GM23338 (cell line): Measurements from ENCODE around the gene KIF2A. TPM values are rescaled to one million over a fixed set of nuclear protein-coding genes. Genes with fewer than 3 reads are reported as not detected.

Source experiments
- ATAC-seq: fragments of 200-7000 bp; cut with Tn5 transposase; 3 replicates; pipeline ENCODE4 v1.9.1; 2020
- DNase-seq: peaks from one replicate; pipeline ENCODE4 v3.0.0-alpha.2; 2015; ENCODE audit warnings: low spot score
- H2AFZ ChIP-seq: fragments of 200-600 bp; sonication (generic); 2 replicates; pipeline ENCODE4 v1.8.0; 2016; ENCODE audit warnings: antibody characterized with exemption, mild to moderate bottlenecking, moderate library complexity
- H3F3A ChIP-seq: fragments of 200-600 bp; sonication (generic); replicated peaks from 2 replicates; pipeline ENCODE4 v1.8.0; 2017; ENCODE audit warnings: antibody characterized with exemption, mixed run types, low read depth
- H3K27ac ChIP-seq: fragments of 200-600 bp; sonication (generic); 2 replicates; pipeline ENCODE4 v1.6.1; 2016; ENCODE audit warnings: low read depth
- H3K27me3 ChIP-seq: fragments of 200-600 bp; sonication (generic); 2 replicates; pipeline ENCODE4 v1.8.0; 2016; ENCODE audit warnings: mild to moderate bottlenecking, mixed run types, moderate library complexity; ENCODE audit not compliant: insufficient read depth
- H3K36me3 ChIP-seq: fragments of 200-600 bp; sonication (generic); 2 replicates; pipeline ENCODE4 v1.8.0; 2016; ENCODE audit warnings: mild to moderate bottlenecking; ENCODE audit not compliant: insufficient read depth
- H3K4me1 ChIP-seq: fragments of 200-600 bp; sonication (generic); 2 replicates; pipeline ENCODE4 v1.8.0; 2016; ENCODE audit warnings: mild to moderate bottlenecking, moderate library complexity; ENCODE audit not compliant: insufficient read depth
- H3K4me2 ChIP-seq: fragments of 200-600 bp; sonication (generic); 2 replicates; pipeline ENCODE4 v1.7.1; 2017; ENCODE audit warnings: mixed run types
- H3K4me3 ChIP-seq: fragments of 200-600 bp; sonication (generic); 2 replicates; pipeline ENCODE4 v1.6.1; 2016; ENCODE audit warnings: mixed run types
- H3K79me2 ChIP-seq: fragments of 200-600 bp; sonication (generic); replicated peaks from 2 replicates; pipeline ENCODE4 v1.8.0; 2017; ENCODE audit warnings: mild to moderate bottlenecking; ENCODE audit not compliant: insufficient read depth
- H3K9me2 ChIP-seq: fragments of 200-600 bp; sonication (generic); 2 replicates; pipeline ENCODE4 v1.8.0; 2017; ENCODE audit not compliant: insufficient read depth
- H4K20me1 ChIP-seq: fragments of 200-600 bp; sonication (generic); replicated peaks from 2 replicates; pipeline ENCODE4 v1.8.0; 2017; ENCODE audit warnings: mild to moderate bottlenecking; ENCODE audit not compliant: insufficient read depth
- H3K27ac Mint-ChIP-seq: 2 replicates; pipeline ENCODE4 v1.8.0; 2020; ENCODE audit warnings: inconsistent platforms, mild to moderate bottlenecking, moderate library complexity, mixed read lengths
- H3K27me3 Mint-ChIP-seq: 3 replicates; pipeline ENCODE4 v1.8.0; 2022; ENCODE audit warnings: low read depth, mild to moderate bottlenecking, moderate library complexity, mixed read lengths, inconsistent platforms; ENCODE audit not compliant: insufficient read depth, poor library complexity
- H3K36me3 Mint-ChIP-seq: 3 replicates; pipeline ENCODE4 v1.8.0; 2021; ENCODE audit warnings: low read depth, mild to moderate bottlenecking, inconsistent platforms, moderate library complexity, mixed read lengths
- H3K4me1 Mint-ChIP-seq: 3 replicates; pipeline ENCODE4 v1.8.0; 2020; ENCODE audit warnings: mild to moderate bottlenecking, inconsistent platforms, mixed read lengths
- H3K4me3 Mint-ChIP-seq: 3 replicates; pipeline ENCODE4 v1.8.0; 2021; ENCODE audit warnings: moderate library complexity, mild to moderate bottlenecking, inconsistent platforms, mixed read lengths
- H3K9me3 Mint-ChIP-seq: 3 replicates; pipeline ENCODE4 v1.8.0; 2020; ENCODE audit warnings: moderate library complexity, mild to moderate bottlenecking, inconsistent platforms, mixed read lengths
- CTCF ChIP-seq, 2 experiments: fragments of 200-600 bp in 1 of 2; sonication (generic) in 1 of 2; conservative IDR thresholded peaks; 2 replicates each; pipeline versions ENCODE4 v1.5.1 to v1.6.1; 2016 to 2017; ENCODE audit warnings: antibody characterized with exemption in 2 of 2, low read depth in 2 of 2, mild to moderate bottlenecking in 2 of 2, moderate library complexity in 1 of 2
- ETS1 ChIP-seq: IDR thresholded peaks from 2 replicates; pipeline ENCODE4 v1.6.1; 2016; ENCODE audit warnings: antibody characterized with exemption
- EZH2 ChIP-seq: fragments of 200-600 bp; sonication (generic); IDR thresholded peaks from one replicate; pipeline ENCODE4 v1.8.0; 2017; ENCODE audit warnings: antibody characterized with exemption, mild to moderate bottlenecking, low read depth; ENCODE audit not compliant: unreplicated experiment
- EZH2phosphoT487 ChIP-seq: fragments of 200-600 bp; sonication (generic); IDR thresholded peaks from one replicate; pipeline ENCODE4 v1.8.1; 2018; ENCODE audit warnings: antibody characterized with exemption; ENCODE audit not compliant: unreplicated experiment
- JUNB ChIP-seq: IDR thresholded peaks from one replicate; pipeline ENCODE4 v1.6.1; 2016; ENCODE audit warnings: antibody characterized with exemption; ENCODE audit not compliant: unreplicated experiment
- NANOG ChIP-seq: IDR thresholded peaks from 2 replicates; pipeline ENCODE4 v1.6.1; 2016; ENCODE audit warnings: antibody characterized with exemption, borderline replicate concordance
- POLR2AphosphoS5 ChIP-seq: IDR thresholded peaks from 2 replicates; pipeline ENCODE4 v1.6.1; 2016; ENCODE audit warnings: antibody characterized with exemption, low read depth
- REST ChIP-seq: IDR thresholded peaks from one replicate; pipeline ENCODE4 v1.6.1; 2018; ENCODE audit warnings: antibody characterized with exemption; ENCODE audit not compliant: unreplicated experiment
- ZNF114 ChIP-seq: fragments of 250-450 bp; sonication (Bioruptor Pico); IDR thresholded peaks from 2 replicates; pipeline ENCODE4 v1.5.0; 2020; ENCODE audit warnings: mild to moderate bottlenecking, moderate library complexity
- ZNF462 ChIP-seq: fragments of 250-450 bp; sonication (Bioruptor Pico); IDR thresholded peaks from 2 replicates; pipeline ENCODE4 v1.5.0; 2020; ENCODE audit warnings: mild to moderate bottlenecking, moderate library complexity
- polyA plus RNA-seq: library from polyadenylated mRNA; unstranded; fragments of >200 nt; fragmentation: Nextera tagmentation; extraction: Ambion mirVana; gene quantifications from 2 replicates; pipeline ENCODE4 v1.2.1, GENCODE V29; 2016
- total RNA-seq: library from RNA; depleted of rRNA; stranded (reverse); fragments of >200 nt; shearing (Covaris generic); gene quantifications from 2 replicates; pipeline ENCODE4 v1.2.3, GENCODE V29; 2014

Gene KIF2A
- total and polyA plus RNA-seq, 2 experiments from 2014 or later: 120 to 122 TPM

GRCh38 chr5:62288118-62288517, 17.9 kb upstream of the KIF2A start:
- Histone ChIP-seq H3K36me3 (peaks cover 4% of the 10 kb centered on the region; the same call in 1 of the 2 replicates), H3K79me2 (no peaks in the 10 kb centered on the region), H3K4me3 (no peak overlapping the region), H3F3A (no peaks in the 10 kb centered on the region), H4K20me1 (no peaks in the 10 kb centered on the region), H2AFZ (no peak overlapping the region), H3K4me2 (no peak overlapping the region), H3K27me3 (no peaks in the 10 kb centered on the region), H3K4me1 (no peaks in the 10 kb centered on the region), H3K9me2 (peaks cover 9% of the 10 kb centered on the region; the same call in 1 of the 2 replicates), H3K27ac (no peak overlapping the region)
- DNase-seq (no peak), ATAC-seq (no peak)
- Mint-ChIP-seq H3K27ac (no peak overlapping the region), H3K4me1 (no peaks in the 10 kb centered on the region), H3K36me3 (peaks cover 9% of the 10 kb centered on the region; the same call in 2 of the 3 replicates), H3K4me3 (no peak overlapping the region), H3K27me3 (peaks cover 10% of the 10 kb centered on the region), H3K9me3 (peaks cover 32% of the 10 kb centered on the region)
- TF ChIP-seq EZH2phosphoT487 (no peak), JUNB (no peak), POLR2AphosphoS5 (no peak), EZH2 (no peak), CTCF (conservative IDR thresholded peaks at IDR 0.05; ENCODE audit: low read depth in 2 of 2) (no peak)

- H3K9me3 Mint-ChIP-seq: peaks cover 32% of the 10 kb centered on the region
- H3K4me1 ChIP-seq: no peaks in the 10 kb centered on the region
- no peak for ATAC-seq
- no peak overlapping the region for H3K4me3 Mint-ChIP-seq
- no peak overlapping the region for H3K27ac Mint-ChIP-seq
- H3K4me3 ChIP-seq: no peak overlapping the region
- H3K27me3 ChIP-seq: no peaks in the 10 kb centered on the region
- H2AFZ ChIP-seq: no peak overlapping the region
- no peak overlapping the region for H3K27ac ChIP-seq
- no peaks in the 10 kb centered on the region for H4K20me1 ChIP-seq
- DNase-seq: no peak
- H3K4me2 ChIP-seq: no peak overlapping the region
- H3K79me2 ChIP-seq: no peaks in the 10 kb centered on the region
- H3K27me3 Mint-ChIP-seq: peaks cover 12% of the 10 kb centered on the region
- no peaks in the 10 kb centered on the region for H3K4me1 Mint-ChIP-seq
- H3K36me3 Mint-ChIP-seq: peaks cover 9% of the 10 kb centered on the region; the same call in 2 of the 3 replicates
- H3K9me2 ChIP-seq: peaks cover 6% of the 10 kb centered on the region; the same call in 1 of the 2 replicates
- peaks cover 4% of the 10 kb centered on the region; the same call in 1 of the 2 replicates for H3K36me3 ChIP-seq
- no peaks in the 10 kb centered on the region for H3F3A ChIP-seq
- TF ChIP-seq ZNF462 (CRISPR knock-in tag) (no peak), ZNF114 (no peak), EZH2 (no peak), ETS1 (no peak), REST (no peak), NANOG (no peak)
These were observed 16.2 kb upstream of the KIF2A start for GRCh38 chr5:62289813-62290212.
